HepG2 (cell line): ENCODE results near the gene NEAT1. TPM values are rescaled to one million over a fixed set of nuclear protein-coding genes. Genes with fewer than 3 reads are reported as not detected.

ENCODE experiments used
- ATAC-seq: fragments of 200-7000 bp; cut with Tn5 transposase; 3 replicates; pipeline ENCODE4 v1.9.1; 2020; ENCODE audit warnings: mild to moderate bottlenecking, moderate library complexity
- BruUV-seq: library from RNA; stranded (reverse); fragments of 400-500 nt; replicated peaks from 2 replicates; lab custom pipeline; 2021; lab: Mats Ljungman, UMichigan
- CTCF ChIA-PET: fragments of 300-600 bp; formaldehyde crosslinking; extraction: SDS; loops from one replicate; lab custom pipeline; 2021; ENCODE audit warnings: low total read pairs, inconsistent platforms, low intra/inter-chr PET ratio; lab: Yijun Ruan, JAX
- POLR2A ChIA-PET: fragments of 350-600 bp; sonication (Branson Sonifier 250); formaldehyde crosslinking; loops from one replicate; lab custom pipeline; 2020; ENCODE audit warnings: antibody characterized with exemption, inconsistent platforms; lab: Yijun Ruan, JAX
- DNase-seq: peaks from one replicate; pipeline ENCODE4 v3.0.0-alpha.2; 2015; ENCODE audit warnings: low spot score
- FAIRE-seq: peaks from 3 replicates; lab custom pipeline; 2011; peaks lifted over from hg19 to GRCh38; lab: Jason Lieb, UNC
- H2AFZ ChIP-seq: one replicate; pipeline ENCODE4 v1.6.1; 2011; ENCODE audit warnings: low read length, inconsistent platforms
- H3K27ac ChIP-seq: fragments of 300-600 bp; 3 replicates; pipeline ENCODE4 v1.8.0; 2011; ENCODE audit warnings: mixed run types, mild to moderate bottlenecking, mixed read lengths, low read length, inconsistent platforms; ENCODE audit not compliant: insufficient read depth; ENCODE audit errors: extremely low read length
- H3K27me3 ChIP-seq, 2 experiments: fragments of 200-600 bp in 1 of 2; 2 replicates in 1 of 2; 3 replicates in 1 of 2; pipeline versions ENCODE4 v1.6.0 to v1.8.0; 2011; ENCODE audit warnings: low read length in 2 of 2, mild to moderate bottlenecking in 2 of 2, moderate library complexity in 2 of 2, inconsistent platforms in 1 of 2; ENCODE audit not compliant: insufficient read depth in 2 of 2, control insufficient read depth in 1 of 2
- H3K36me3 ChIP-seq, 2 experiments: fragments of 200-600 bp in 1 of 2; replicated peaks in 1 of 2; 2 replicates in 1 of 2; 3 replicates in 1 of 2; pipeline versions ENCODE4 v1.5.1 to v1.8.0; 2011; ENCODE audit warnings: low read length in 2 of 2, inconsistent platforms in 1 of 2; ENCODE audit not compliant: insufficient read depth in 2 of 2, control insufficient read depth in 1 of 2
- H3K4me1 ChIP-seq: 2 replicates; pipeline ENCODE4 v1.5.1; 2012; ENCODE audit warnings: low read length, inconsistent platforms; ENCODE audit not compliant: insufficient read depth
- H3K4me2 ChIP-seq: 2 replicates; pipeline ENCODE4 v1.6.0; 2011; ENCODE audit warnings: low read depth, low read length, inconsistent platforms
- H3K4me3 ChIP-seq, 3 experiments: fragments of 200-600 bp in 1 of 3; sonication (generic), shearing (Covaris generic) in 1 of 3; replicated peaks in 1 of 3; 2 replicates each; pipeline ENCODE4 v1.5.1; 2011 to 2016; ENCODE audit warnings: low read length in 3 of 3, inconsistent platforms in 2 of 3, low read depth in 2 of 3, mild to moderate bottlenecking in 2 of 3, control low read depth in 1 of 3, mixed read lengths in 1 of 3; ENCODE audit not compliant: insufficient read depth in 1 of 3
- H3K79me2 ChIP-seq: one replicate; pipeline ENCODE4 v1.6.1; 2011; ENCODE audit warnings: low read length, inconsistent platforms; ENCODE audit not compliant: insufficient read depth
- H3K9ac ChIP-seq: 2 replicates; pipeline ENCODE4 v1.6.0; 2011; ENCODE audit warnings: mild to moderate bottlenecking, low read depth, low read length, inconsistent platforms; ENCODE audit not compliant: insufficient read depth
- H3K9me3 ChIP-seq: 2 replicates; pipeline ENCODE4 v1.5.1; 2012; ENCODE audit warnings: mild to moderate bottlenecking, low read length
- H4K20me1 ChIP-seq: 2 replicates; pipeline ENCODE4 v1.6.0; 2011; ENCODE audit warnings: inconsistent platforms, mild to moderate bottlenecking, low read length, moderate library complexity; ENCODE audit not compliant: insufficient read depth
- ESRRA ChIP-seq: sonication (generic); formaldehyde crosslinking; IDR thresholded peaks from 2 replicates; pipeline ENCODE4 v1.5.1; 2020; ENCODE audit warnings: mild to moderate bottlenecking, low read depth, missing genetic modification reagents
- HNRNPL ChIP-seq: fragments of 200-400 bp; formaldehyde crosslinking; IDR thresholded peaks from 2 replicates; pipeline ENCODE4 v1.6.1; 2017; ENCODE audit warnings: mild to moderate bottlenecking, low read depth, low read length
- JUN ChIP-seq: sonication (generic); formaldehyde crosslinking; IDR thresholded peaks from 2 replicates; pipeline ENCODE4 v1.4.0; 2020; ENCODE audit warnings: mild to moderate bottlenecking, missing genetic modification reagents
- RARG ChIP-seq: sonication (generic); formaldehyde crosslinking; IDR thresholded peaks from 2 replicates; pipeline ENCODE4 v1.4.0; 2020; ENCODE audit warnings: low read depth, mild to moderate bottlenecking, missing genetic modification reagents
- RXRA ChIP-seq: sonication (generic); formaldehyde crosslinking; IDR thresholded peaks from 2 replicates; pipeline ENCODE4 v1.5.1; 2020; ENCODE audit warnings: missing genetic modification reagents
- SOX13 ChIP-seq, 3 experiments: fragments of 450-650 bp in 1 of 3; sonication (generic) in 1 of 3; formaldehyde crosslinking in 1 of 3; IDR thresholded peaks in 2 of 3; conservative IDR thresholded peaks in 1 of 3; 2 replicates each; pipeline versions ENCODE4 v1.5.0 to v1.6.1; 2016 to 2020; ENCODE audit warnings: antibody characterized with exemption in 1 of 3, mild to moderate bottlenecking in 1 of 3, missing compliant biosample characterization in 1 of 3, missing genetic modification reagents in 1 of 3, moderate library complexity in 1 of 3
- ZBTB38 ChIP-seq: sonication (generic); formaldehyde crosslinking; IDR thresholded peaks from 2 replicates; pipeline ENCODE4 v1.5.1; 2020; ENCODE audit warnings: mild to moderate bottlenecking, missing genetic modification reagents
- ZNF18 ChIP-seq: sonication (generic); formaldehyde crosslinking; IDR thresholded peaks from 2 replicates; pipeline ENCODE4 v1.8.0; 2022; ENCODE audit warnings: mild to moderate bottlenecking, missing genetic modification reagents; ENCODE audit not compliant: insufficient replicate concordance
- ZNF251 ChIP-seq: sonication (generic); formaldehyde crosslinking; IDR thresholded peaks from 2 replicates; pipeline ENCODE4 v1.9.0; 2021; ENCODE audit warnings: mild to moderate bottlenecking, missing genetic modification reagents
- ZNF629 ChIP-seq: sonication (generic); formaldehyde crosslinking; conservative IDR thresholded peaks from 2 replicates; pipeline ENCODE4 v1.5.0; 2020; ENCODE audit warnings: missing genetic modification reagents
- WGBS: methylation state at CpG from one replicate; pipeline ENCODE4 v1.1.6; 2017; ENCODE audit warnings: low lambda C conversion rate; 5-methylcytosine and 5-hydroxymethylcytosine counted together
- in situ Hi-C: cut with HindIII; loops from 2 replicates; pipeline ENCODE4 v1.10.0; 2017; ENCODE audit warnings: low pct_unique_long_range_greater_than_20kb; ENCODE audit not compliant: extremely low pct_ligation_motif_present
- intact Hi-C: fragments of 100-400 bp; cut with micrococcal nuclease; formaldehyde crosslinking; loops from one replicate; pipeline ENCODE4 v1.10.0; 2022; ENCODE audit not compliant: unreplicated experiment
- polyA plus RNA-seq, 8 experiments: library from polyadenylated mRNA; depleted of rRNA in 3 of 8; stranded (reverse) in 7 of 8; unstranded in 1 of 8; fragments of >200 nt; fragmentation: Illumina TruSeq in 4 of 8; extraction: Trizol in 4 of 8; gene quantifications; 2 replicates each; pipeline versions ENCODE4 v1.2.1 to v1.2.3, GENCODE V29; 2011 to 2016; ENCODE audit warnings: low read depth in 4 of 8, missing spikeins in 1 of 8, mixed read lengths in 1 of 8; ENCODE audit not compliant: insufficient read depth in 1 of 8
- total RNA-seq, 5 experiments: library from RNA; depleted of rRNA; stranded (reverse); fragments of >200 nt; fragmentation: Illumina TruSeq; extraction: Trizol; gene quantifications; 2 replicates each; pipeline ENCODE4 v1.2.3, GENCODE V29; 2016; ENCODE audit warnings: low read depth in 1 of 5

Gene NEAT1
- total and polyA plus RNA-seq, 2 of the 13 experiments (the other 11 are each of a cell fraction or from before 2014, with no cell fraction given) = 20.5 to 41.2 TPM

- TF ChIP-seq ESRRA (CRISPR knock-in tag) (no peak), JUN (CRISPR knock-in tag) (no peak), ZNF629 (CRISPR knock-in tag) (no peak), SOX13 (IDR thresholded peaks at IDR 0.05) (no peak), SOX13 (CRISPR knock-in tag; conservative IDR thresholded peaks at IDR 0.05 in 1 of 2, IDR thresholded peaks at IDR 0.05 in 1 of 2) (no peak), RARG (CRISPR knock-in tag) (no peak), ZBTB38 (no peak), ZNF18 (CRISPR knock-in tag) (no peak)
Observed at GRCh38 chr11:65399845-65400244, 22.8 kb upstream of the NEAT1 start (continued).

GRCh38 chr11:65400307-65401072 is 22.1 kb upstream of the NEAT1 start:
- Histone ChIP-seq H3K36me3 (peaks cover 14 to 23% of the 10 kb centered on the region in 2 experiments; a peak in 4 of 5 replicates), H3K4me2 (no peak overlapping the region), H3K27ac (no peak overlapping the region), H3K27me3 (no peaks in the 10 kb centered on the region), H3K9me3 (no peaks in the 10 kb centered on the region), H3K4me1 (peaks cover 19% of the 10 kb centered on the region), H3K9ac (no peak overlapping the region), H4K20me1 (no peaks in the 10 kb centered on the region), H2AFZ (no peak overlapping the region), H3K4me3 (no peak overlapping the region), H3K79me2 (no peaks in the 10 kb centered on the region)
- 0 out of 2 replicates have a peak, but pooled peaks have one; percentile 24 for TF ChIP-seq HNRNPL
- TF ChIP-seq ZNF251 (CRISPR knock-in tag) = no peak
- 0 out of 2 replicates have a peak, but pooled peaks have one; percentile 11 for TF ChIP-seq RXRA
- 94% methylated on average over 10 of the region's 17 CpGs for WGBS
- intact Hi-C loops (no loop called here), in situ Hi-C loops (no loop called here)
- ChIA-PET POLR2A (interaction anchor here (0.7 to 7.6 kb wide), 9 partner anchors 14 to 97 kb away, joined by 3 to 98 read pairs (median 7); partner anchors contain the start of genes FRMD8, NEAT1 and SLC25A45), CTCF (no interaction called here)
- no TSS peak for BruUV-seq
- no peak for ATAC-seq
- no peak for DNase-seq
- FAIRE-seq = no peak
